ENCODE data around the gene MAP2K3.

DNA sequence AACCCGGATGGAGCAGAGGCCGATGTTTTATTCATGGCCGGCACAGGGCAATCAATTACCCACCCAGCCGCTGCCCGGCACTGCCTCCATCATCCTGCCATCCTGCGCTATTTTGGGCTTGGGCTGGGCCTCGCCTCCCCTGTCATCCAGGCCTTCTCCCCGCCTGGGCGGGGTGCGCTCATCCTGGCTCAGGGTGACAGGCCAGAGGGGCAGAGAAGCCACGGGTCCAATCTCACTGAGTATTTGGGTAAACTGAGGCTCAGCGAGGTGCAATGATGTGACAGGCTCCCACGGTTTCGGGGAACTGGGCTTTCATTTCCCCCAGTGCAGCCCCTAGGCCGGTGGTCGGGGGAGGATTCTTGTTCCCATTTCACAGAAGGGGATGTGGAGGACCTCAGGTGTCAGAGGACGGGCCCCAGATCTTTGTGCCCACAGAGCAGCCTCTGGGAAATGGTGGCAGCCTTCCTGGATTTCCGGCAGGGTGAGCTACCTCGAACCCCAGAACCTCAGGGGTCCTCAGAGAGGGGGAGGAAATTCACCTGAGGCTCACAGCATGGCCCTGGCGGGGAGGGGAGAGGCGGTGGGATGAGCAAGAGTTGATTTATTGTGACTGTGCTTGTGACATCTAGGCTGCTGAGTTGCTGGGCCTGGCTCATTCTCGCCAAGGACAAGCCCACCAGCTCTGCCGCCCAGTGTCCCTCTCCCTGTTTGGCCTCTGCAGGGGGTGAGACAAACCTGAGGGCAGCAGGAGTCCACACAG, 67.9 kb downstream of the MAP2K3 start:
- TF ChIP-seq, protein P1, sequence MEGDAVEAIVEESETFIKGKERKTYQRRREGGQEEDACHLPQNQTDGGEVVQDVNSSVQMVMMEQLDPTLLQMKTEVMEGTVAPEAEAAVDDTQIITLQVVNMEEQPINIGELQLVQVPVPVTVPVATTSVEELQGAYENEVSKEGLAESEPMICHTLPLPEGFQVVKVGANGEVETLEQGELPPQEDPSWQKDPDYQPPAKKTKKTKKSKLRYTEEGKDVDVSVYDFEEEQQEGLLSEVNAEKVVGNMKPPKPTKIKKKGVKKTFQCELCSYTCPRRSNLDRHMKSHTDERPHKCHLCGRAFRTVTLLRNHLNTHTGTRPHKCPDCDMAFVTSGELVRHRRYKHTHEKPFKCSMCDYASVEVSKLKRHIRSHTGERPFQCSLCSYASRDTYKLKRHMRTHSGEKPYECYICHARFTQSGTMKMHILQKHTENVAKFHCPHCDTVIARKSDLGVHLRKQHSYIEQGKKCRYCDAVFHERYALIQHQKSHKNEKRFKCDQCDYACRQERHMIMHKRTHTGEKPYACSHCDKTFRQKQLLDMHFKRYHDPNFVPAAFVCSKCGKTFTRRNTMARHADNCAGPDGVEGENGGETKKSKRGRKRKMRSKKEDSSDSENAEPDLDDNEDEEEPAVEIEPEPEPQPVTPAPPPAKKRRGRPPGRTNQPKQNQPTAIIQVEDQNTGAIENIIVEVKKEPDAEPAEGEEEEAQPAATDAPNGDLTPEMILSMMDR (IDR thresholded peaks at IDR 0.05; ENCODE audit: extremely low read depth in 1 of 2, insufficient read depth in 1 of 2, low read depth in 1 of 2, low read length in 2 of 2), result no peak
- TF ChIP-seq POLR2AphosphoS5 (IDR thresholded peaks at IDR 0.05; ENCODE audit: insufficient read depth, low read depth, low read length), result no peak
- TF ChIP-seq POLR2A (IDR thresholded peaks at IDR 0.05; ENCODE audit: low read depth, low read length), result no peak
- no peak for TF ChIP-seq MAX (IDR thresholded peaks at IDR 0.05; ENCODE audit: insufficient read depth, insufficient read length)

Measured in endothelial cell of umbilical vein (primary cell).